Stimulated activated CD8-positive, alpha-beta memory T cell treated with anti-CD3 and anti-CD28 coated beads, Interleukin-12 subunit alpha, Interleukin-12 subunit beta, amount 100 ng/mL, for 24 hours (primary cell): Measurements from ENCODE around the gene PTPRN2.
"Not testable (repeated sequence)": the region's sequence is repeated elsewhere in the genome, so short reads cannot be mapped to it uniquely, and the experiment has no call there.

Experiments used
- DNase-seq: peaks from one replicate; pipeline ENCODE4 v3.0.0-alpha.2; 2020; ENCODE audit errors: extremely low read depth

The PTPRN2 gene

GRCh38 chr7:158366916-158367633 lies 220.5 kb downstream of the PTPRN2 start:
- no peak for DNase-seq

DNA sequence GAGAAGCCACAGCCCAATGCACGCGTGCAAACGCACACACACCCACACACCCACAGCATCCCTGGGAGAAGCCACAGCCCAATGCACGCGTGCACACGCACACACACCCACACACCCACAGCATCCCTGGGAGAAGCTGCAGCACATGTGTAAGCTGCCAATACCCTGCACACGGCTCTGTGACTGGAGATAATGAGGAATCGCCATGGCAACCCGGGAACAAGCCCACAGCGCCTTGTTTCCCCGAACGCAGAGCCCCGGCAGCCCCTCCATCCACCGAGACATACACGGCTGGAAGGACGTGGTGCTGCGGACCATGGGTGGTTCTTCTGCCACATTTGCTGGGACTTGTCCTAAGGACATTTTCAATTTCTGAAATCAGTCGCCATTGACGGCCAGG lies 221.3 kb downstream of the PTPRN2 start:
- DNase-seq: no peak

- no peak for DNase-seq
Observed at GRCh38 chr7:158365267-158365666, 222.4 kb downstream of the PTPRN2 start.

GRCh38 chr7:158364451-158364850 lies 223.2 kb downstream of the PTPRN2 start:
- DNase-seq: no peak

DNA sequence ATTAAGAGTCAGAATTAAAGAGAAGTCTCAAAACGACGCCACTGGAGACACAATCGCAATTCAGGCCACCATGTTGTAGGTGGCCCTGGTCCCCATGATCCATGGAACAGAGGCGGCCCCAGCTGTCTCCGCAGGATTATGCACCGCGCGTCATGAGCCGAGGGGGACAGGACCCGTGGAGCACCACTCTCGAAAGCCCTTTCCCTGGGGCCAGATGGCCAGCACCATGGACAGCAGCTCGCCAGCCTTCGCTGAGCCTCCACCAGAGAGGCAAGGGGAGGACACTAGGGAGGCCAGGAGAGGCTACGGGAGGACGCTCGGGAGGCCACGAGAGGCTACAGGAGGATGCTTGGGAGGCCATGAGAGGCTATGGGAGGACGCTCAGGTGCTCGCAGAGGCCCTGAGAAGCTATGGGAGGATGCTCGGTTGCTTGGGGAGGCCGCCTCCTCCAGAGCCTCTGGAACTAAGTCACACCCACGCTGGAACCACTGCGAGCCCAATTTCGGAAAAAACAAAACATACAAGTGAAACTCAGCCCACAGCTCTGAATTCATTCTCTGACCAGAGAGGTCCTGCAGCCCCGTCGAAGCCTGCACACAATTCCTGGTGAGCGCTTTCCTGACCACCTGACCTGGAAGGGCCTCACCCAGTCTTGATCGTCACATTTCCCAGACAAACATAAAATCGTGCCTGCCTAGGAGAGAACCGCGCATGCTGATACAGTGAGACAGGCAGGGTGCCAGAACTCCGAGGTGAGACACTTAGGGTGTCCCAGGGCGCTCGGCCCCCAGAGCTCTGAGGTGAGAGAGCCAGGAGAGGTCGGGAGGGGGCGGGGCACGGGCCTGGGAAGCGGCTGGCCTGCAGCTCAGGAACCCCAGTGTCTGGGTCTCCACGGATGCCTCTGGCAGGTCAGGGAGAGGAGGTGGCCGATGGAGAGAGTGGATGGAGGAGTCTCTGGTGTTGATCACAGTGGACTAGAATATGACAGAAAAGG lies 224.4 kb downstream of the PTPRN2 start:
- no peak for DNase-seq

DNA sequence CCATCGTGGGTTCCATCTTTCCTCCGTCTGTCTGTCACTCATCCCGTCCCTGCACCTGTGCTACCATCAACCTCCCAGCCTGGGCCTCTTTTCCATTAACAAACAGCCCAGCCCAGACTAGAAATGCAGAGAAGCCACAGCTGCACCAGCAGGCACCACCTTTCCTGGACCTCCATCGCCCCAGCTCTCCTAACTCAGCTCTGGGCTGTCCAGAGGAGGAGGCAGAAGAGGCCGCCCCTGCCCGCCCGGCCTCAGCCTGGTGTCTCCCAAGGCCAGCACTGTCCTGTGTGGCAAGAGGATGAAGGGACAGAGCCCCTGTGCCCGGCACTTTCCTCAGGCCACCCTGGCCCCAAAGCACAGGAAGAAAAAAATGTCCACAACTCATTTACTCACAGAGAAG lies 225.6 kb downstream of the PTPRN2 start:
- no peak for DNase-seq

- DNase-seq: no peak
Observed at GRCh38 chr7:158361326-158361946, 226.2 kb downstream of the PTPRN2 start.

DNA sequence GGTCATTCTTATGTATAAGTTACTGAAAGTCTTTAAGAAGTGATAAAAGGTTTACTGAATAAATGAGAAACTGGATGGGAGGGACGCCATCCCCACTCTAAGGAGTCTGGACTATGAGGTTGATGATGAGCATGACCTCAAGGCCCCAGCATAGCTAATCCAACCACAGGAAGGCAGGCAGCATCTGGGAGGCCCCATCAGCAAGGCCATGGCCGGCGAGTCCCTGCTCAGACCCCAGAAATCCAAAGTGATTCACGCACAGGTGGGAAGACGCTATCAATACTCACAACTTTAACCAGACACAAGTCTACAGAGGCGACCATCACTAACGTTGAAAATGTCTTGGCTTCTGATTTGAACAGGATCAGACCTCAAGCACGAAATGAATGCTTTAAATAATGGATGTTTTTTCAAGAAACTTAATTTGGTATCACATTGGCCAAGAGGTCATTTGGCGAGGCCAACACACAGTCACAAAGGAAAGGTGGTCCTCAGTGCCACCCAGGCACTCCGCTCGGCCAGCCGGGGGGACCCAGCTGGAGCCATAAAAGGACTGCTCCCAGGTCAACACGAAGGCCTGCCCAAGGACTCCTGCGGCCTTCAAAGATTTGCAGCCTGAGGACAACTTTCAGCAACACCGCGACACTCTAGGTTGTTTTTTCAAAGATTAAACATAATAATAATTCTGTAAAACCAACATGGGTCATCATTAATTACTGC lies 228.5 kb downstream of the PTPRN2 start:
- no peak for DNase-seq

- DNase-seq: no peak
Observed at GRCh38 chr7:158357898-158358821, 229.5 kb downstream of the PTPRN2 start.

DNA sequence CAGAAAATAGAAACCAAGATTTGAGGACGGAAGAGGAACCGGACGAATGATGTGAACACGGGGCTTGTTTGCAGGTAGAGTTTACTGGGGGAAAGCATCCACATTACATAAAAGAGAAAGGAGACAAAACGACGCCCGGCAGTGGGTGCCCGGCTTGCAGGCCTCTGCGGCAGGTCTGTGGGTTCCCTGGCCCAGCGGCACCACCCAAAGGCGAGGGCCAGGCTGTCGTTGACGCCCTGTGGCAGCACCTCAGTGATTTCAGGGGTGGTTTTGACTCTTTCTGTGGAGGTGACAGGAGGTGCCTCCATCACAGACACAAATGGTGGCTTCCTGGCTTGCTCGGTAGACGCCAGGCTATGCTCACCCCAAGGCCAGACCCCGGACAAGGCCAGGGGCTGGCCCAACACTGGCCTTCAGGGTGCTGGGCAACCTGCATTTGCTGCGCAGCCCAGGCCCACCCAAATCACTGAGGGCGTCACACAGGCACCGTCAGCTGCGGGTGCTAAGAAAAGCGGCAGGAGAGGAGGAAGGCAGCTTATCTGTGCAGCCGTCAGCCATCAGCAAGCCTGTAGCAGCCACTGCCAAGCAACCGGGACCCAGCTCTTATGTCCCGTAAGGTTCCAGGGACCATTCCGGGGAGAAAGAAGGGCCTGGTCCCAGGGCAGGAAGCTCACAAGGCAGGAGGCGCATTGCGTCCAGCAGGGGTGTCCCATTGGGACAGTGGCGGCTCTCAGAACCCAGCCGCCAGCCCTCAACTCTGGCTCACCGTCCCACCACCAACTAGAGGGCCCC lies 230.3 kb downstream of the PTPRN2 start:
- DNase-seq: no peak

DNA sequence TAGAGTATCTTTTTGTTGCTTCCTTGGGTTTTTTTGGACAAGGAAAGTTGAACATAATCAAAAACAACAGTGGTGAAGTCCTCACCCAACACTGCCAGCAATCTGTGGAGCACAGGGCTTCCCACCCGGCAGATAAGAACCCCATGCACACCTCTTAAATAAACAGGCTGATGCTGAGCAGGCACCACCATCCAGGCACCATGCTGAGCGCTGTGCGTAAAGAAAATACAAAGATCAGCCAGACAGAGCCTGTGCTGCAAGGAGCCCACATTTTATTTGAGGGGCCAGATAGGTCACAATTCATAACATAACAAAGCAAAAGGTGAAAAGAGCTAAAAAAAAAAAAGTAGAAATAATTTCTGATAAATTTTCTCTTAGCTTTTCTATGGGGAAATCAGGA lies 231.2 kb downstream of the PTPRN2 start:
- no peak for DNase-seq

DNA sequence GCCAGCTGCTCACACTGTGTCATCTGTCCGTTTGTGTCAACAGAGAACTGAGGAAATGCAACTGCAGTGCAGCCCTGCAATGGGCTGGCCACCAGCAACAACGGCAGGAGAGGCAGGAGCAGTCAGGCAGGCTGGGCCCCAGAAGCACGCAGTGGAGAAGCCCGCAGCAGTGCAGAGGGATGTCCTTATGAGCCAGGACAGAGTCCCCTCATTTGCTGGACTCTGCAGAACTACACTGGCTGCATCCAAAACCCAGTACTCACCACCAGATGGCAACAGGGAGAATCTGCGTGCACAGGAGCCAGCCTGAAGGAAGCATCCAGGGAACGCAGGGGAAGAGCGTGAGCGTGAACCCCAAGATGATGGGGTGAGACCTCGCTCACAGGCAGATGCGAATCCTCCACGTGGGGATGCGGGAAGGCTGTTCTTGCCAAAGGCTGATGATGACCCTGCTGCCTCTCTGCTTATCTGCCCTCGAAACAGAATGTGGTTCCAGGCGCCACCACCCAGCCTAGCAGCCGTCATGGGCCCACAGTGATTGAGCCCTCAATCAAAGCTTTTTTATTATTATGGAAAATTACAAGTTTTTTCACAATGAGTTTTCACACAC lies 232.1 kb downstream of the PTPRN2 start:
- no peak for DNase-seq

DNA sequence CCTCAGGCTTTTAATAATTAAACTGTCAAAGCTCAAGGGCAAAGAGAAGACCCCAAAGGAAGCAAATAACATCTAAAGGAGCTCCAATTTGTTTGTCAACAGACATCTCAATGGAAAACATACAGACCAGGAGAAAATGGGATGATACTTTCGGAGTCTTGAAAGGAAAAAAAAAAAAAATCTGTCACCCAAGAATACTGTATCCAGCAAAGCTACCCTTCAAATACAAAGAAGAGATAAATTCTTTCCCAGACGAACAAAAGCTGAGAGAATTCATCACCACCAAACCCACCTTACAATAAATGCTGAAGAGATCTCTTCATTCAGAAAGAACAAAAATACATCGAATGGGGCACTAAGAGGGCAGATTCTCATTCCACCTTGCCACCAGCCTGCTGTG lies 232.8 kb downstream of the PTPRN2 start:
- DNase-seq: no peak

- DNase-seq: no peak
Observed at GRCh38 chr7:158353606-158354570, 233.7 kb downstream of the PTPRN2 start.

- DNase-seq: not testable (repeated sequence)
Observed at GRCh38 chr7:158351899-158352729, 235.5 kb downstream of the PTPRN2 start.

DNA sequence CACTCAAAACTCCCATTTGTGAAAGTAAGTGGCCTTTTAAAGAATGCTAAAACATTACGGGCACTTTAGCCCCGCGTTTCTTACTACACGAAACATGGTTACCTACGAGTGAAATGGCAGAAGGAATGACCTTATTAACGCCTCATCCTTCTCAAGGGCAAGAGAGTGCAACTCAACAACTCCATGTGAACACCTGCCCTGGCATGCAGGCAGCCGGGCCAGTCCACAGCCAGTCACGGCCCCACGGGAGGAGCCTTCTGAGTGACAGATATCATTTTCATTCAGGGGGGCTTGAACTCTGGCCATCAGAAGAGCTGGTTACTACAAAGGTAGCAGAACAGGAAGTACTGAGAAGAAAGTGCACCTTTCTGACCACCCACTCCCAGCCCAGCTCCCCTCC lies 236.1 kb downstream of the PTPRN2 start:
- no peak for DNase-seq

- no peak for DNase-seq
Observed at GRCh38 chr7:158351051-158351450, 236.6 kb downstream of the PTPRN2 start.
